ENCODE measurements around the gene CDCA8. TPM values are rescaled to one million over a fixed set of nuclear protein-coding genes. Genes with fewer than 3 reads are reported as not detected.

The CDCA8 gene
- total and polyA plus RNA-seq, 2 of the 13 experiments (the other 11 are each of a cell fraction or from before 2014, with no cell fraction given) = 24.1 to 38.6 TPM

GRCh38 chr1:37657620-37658412, 34.5 kb upstream of the CDCA8 start (continued):
- TF ChIP-seq ZHX1 (CRISPR knock-in tag; IDR thresholded peaks at IDR 0.05; ENCODE audit: low read depth) (0 out of 2 replicates have a peak, but pooled peaks have one; percentile 21), ZNF263 (CRISPR knock-in tag; IDR thresholded peaks at IDR 0.05) (peak; percentile 86), HNRNPL (IDR thresholded peaks at IDR 0.05; ENCODE audit: low read depth, low read length) (0 out of 2 replicates have a peak, but pooled peaks have one; percentile 27), POGZ (CRISPR knock-in tag; IDR thresholded peaks at IDR 0.05) (no peak), ZFP90 (CRISPR knock-in tag; IDR thresholded peaks at IDR 0.05; ENCODE audit: borderline replicate concordance) (no peak), MTF2 (CRISPR knock-in tag; IDR thresholded peaks at IDR 0.05; ENCODE audit: borderline replicate concordance) (no peak), NKX3-1 (CRISPR knock-in tag; IDR thresholded peaks at IDR 0.05) (no peak), HNF4A (CRISPR knock-in tag; IDR thresholded peaks at IDR 0.05) (peak; percentile 81), HOXD1 (CRISPR knock-in tag; IDR thresholded peaks at IDR 0.05) (no peak), TCF12 (IDR thresholded peaks at IDR 0.05) (no peak), TCF12 (CRISPR knock-in tag; IDR thresholded peaks at IDR 0.05) (no peak), TAF15 (IDR thresholded peaks at IDR 0.05; ENCODE audit: low read depth, low read length, poor library complexity, severe bottlenecking) (no peak), ZNF770 (CRISPR knock-in tag; IDR thresholded peaks at IDR 0.05) (no peak), ZNF180 (CRISPR knock-in tag; IDR thresholded peaks at IDR 0.05; ENCODE audit: borderline replicate concordance, low read depth) (no peak), ZNF703 (CRISPR knock-in tag; IDR thresholded peaks at IDR 0.05; ENCODE audit: borderline replicate concordance) (no peak), ZNF674 (CRISPR knock-in tag; IDR thresholded peaks at IDR 0.05; ENCODE audit: low read depth) (no peak), BCLAF1 (IDR thresholded peaks at IDR 0.05) (no peak), REPIN1 (CRISPR knock-in tag; IDR thresholded peaks at IDR 0.05; ENCODE audit: borderline replicate concordance, low read depth) (no peak), SP5 (CRISPR knock-in tag; IDR thresholded peaks at IDR 0.05; ENCODE audit: borderline replicate concordance, low read depth) (peak; percentile 50; the same call in 1 of the 2 replicates), FOXK1 (CRISPR knock-in tag; IDR thresholded peaks at IDR 0.05; ENCODE audit: borderline replicate concordance, low read depth) (no peak), ZNF431 (CRISPR knock-in tag; IDR thresholded peaks at IDR 0.05; ENCODE audit: borderline replicate concordance, low read depth) (no peak), HOXA5 (CRISPR knock-in tag; IDR thresholded peaks at IDR 0.05) (no peak), ZNF563 (CRISPR knock-in tag; IDR thresholded peaks at IDR 0.05) (no peak)

Measured in HepG2 (cell line).